NB4 (cell line): ENCODE measurements around the gene RAB1A.

Experiments
- CTCF ChIP-seq: IDR thresholded peaks from one replicate; pipeline ENCODE4 v1.5.1; 2012; ENCODE audit warnings: low read depth, low read length
- MAX ChIP-seq: IDR thresholded peaks from 2 replicates; pipeline ENCODE4 v1.6.1; 2011; ENCODE audit warnings: low read depth, low read length
- POLR2A ChIP-seq: IDR thresholded peaks from 2 replicates; pipeline ENCODE4 v1.6.1; 2011; ENCODE audit warnings: mild to moderate bottlenecking; ENCODE audit not compliant: insufficient read length; ENCODE audit errors: extremely low read depth

- TF ChIP-seq CTCF (no peak), POLR2A (no peak), MAX (no peak)
Observed at GRCh38 chr2:65043001-65043400, 86.9 kb downstream of the RAB1A start.
